UCSD-AML1 (cell line): ENCODE results near the gene PLA2G6.

Source experiments
- DNase-seq: peaks from one replicate; lab custom pipeline; 2025; ENCODE audit not compliant: unreplicated experiment; lab: John Stamatoyannopoulos, UW

PLA2G6 gene

GRCh38 chr22:38214302-38215056, 32.8 kb upstream of the PLA2G6 start:
- no peak for DNase-seq

- no peak for DNase-seq
Measured at GRCh38 chr22:38213990-38214301, 32.3 kb upstream of the PLA2G6 start.

- no peak for DNase-seq
Measured at GRCh38 chr22:38213319-38213989, 31.8 kb upstream of the PLA2G6 start.

- DNase-seq: no peak
Measured at GRCh38 chr22:38212442-38212841, 30.8 kb upstream of the PLA2G6 start.

- no peak for DNase-seq
Measured at GRCh38 chr22:38211556-38211955, 29.9 kb upstream of the PLA2G6 start.

GRCh38 chr22:38208551-38208968, 26.9 kb upstream of the PLA2G6 start:
- DNase-seq: no peak

GRCh38 chr22:38207898-38208432, 26.3 kb upstream of the PLA2G6 start:
- DNase-seq: no peak

GRCh38 chr22:38205261-38206128, 23.9 kb upstream of the PLA2G6 start:
- no peak for DNase-seq

- peak; percentile 37 for DNase-seq
Measured at GRCh38 chr22:38204784-38205183, 23.2 kb upstream of the PLA2G6 start.

- DNase-seq: peak; percentile 27
Measured at GRCh38 chr22:38203855-38204514, 22.4 kb upstream of the PLA2G6 start.

GRCh38 chr22:38203090-38203810, 21.6 kb upstream of the PLA2G6 start:
- DNase-seq: peak; percentile 38

GRCh38 chr22:38202437-38203089, 20.9 kb upstream of the PLA2G6 start:
- DNase-seq: peak; percentile 70

GRCh38 chr22:38201711-38202436, 20.2 kb upstream of the PLA2G6 start, which contains the start of gene MAFF:
MAFF (plus strand) TSS chr22:38201994; CDS start chr22:38213854, 11,860 bp downstream.
- DNase-seq: peak; percentile 93

GRCh38 chr22:38201371-38201710, 19.7 kb upstream of the PLA2G6 start:
- no peak for DNase-seq

GRCh38 chr22:38199826-38200559, 18.4 kb upstream of the PLA2G6 start:
- DNase-seq: no peak

- DNase-seq: no peak
Measured at GRCh38 chr22:38196791-38197419, 15.3 kb upstream of the PLA2G6 start.

- DNase-seq: no peak
Measured at GRCh38 chr22:38193580-38193979, 11.9 kb upstream of the PLA2G6 start.

- no peak for DNase-seq
Measured at GRCh38 chr22:38192475-38192863, 10.8 kb upstream of the PLA2G6 start.
